HFF-Myc (cell line): ENCODE measurements around the gene MSI1.
A peak's percentile ranks its signal among the peaks of the same experiment; 100 is the strongest.

Experiments
- DNase-seq: peaks from one replicate; pipeline ENCODE4 v3.0.0-alpha.2; 2011; ENCODE audit warnings: low read depth; ENCODE audit errors: extremely low read depth
- H3K4me3 ChIP-seq: replicated peaks from 2 replicates; pipeline ENCODE4 v1.5.1; 2011; ENCODE audit warnings: low read depth, mild to moderate bottlenecking, control low read depth, low read length
- TF ChIP-seq, protein P1 (sequence below): IDR thresholded peaks from 2 replicates; pipeline ENCODE4 v1.5.1; 2012; ENCODE audit warnings: mild to moderate bottlenecking, low read depth, low read length, control low read depth; ENCODE audit errors: missing control alignments

MSI1 gene

DNA sequence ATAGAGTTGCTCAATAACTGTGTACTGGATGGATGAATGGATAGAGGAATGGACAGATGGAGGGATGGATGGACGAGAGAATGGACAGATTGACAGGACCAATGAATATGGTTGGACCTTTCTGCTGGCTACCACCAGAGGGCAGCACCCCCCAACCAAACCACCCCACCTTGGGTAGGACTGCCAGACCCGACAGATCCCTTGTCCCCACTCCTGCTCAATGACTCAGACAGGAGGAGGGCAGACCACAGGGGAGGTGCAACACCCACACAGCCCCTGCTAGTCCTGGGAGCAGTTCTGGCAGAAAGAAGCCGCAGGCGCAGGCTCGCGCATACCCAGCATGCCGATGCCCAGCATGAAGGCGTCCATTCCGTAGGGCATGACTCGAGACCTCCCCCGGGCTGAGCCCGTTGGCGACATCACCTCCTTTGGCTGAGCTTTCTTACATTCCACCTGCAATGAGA is 12.4 kb downstream of the MSI1 start:
- peak; percentile 74 for DNase-seq
- TF ChIP-seq, protein P1, sequence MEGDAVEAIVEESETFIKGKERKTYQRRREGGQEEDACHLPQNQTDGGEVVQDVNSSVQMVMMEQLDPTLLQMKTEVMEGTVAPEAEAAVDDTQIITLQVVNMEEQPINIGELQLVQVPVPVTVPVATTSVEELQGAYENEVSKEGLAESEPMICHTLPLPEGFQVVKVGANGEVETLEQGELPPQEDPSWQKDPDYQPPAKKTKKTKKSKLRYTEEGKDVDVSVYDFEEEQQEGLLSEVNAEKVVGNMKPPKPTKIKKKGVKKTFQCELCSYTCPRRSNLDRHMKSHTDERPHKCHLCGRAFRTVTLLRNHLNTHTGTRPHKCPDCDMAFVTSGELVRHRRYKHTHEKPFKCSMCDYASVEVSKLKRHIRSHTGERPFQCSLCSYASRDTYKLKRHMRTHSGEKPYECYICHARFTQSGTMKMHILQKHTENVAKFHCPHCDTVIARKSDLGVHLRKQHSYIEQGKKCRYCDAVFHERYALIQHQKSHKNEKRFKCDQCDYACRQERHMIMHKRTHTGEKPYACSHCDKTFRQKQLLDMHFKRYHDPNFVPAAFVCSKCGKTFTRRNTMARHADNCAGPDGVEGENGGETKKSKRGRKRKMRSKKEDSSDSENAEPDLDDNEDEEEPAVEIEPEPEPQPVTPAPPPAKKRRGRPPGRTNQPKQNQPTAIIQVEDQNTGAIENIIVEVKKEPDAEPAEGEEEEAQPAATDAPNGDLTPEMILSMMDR: peak; percentile 96
- H3K4me3 ChIP-seq: no peak overlapping the region

DNA sequence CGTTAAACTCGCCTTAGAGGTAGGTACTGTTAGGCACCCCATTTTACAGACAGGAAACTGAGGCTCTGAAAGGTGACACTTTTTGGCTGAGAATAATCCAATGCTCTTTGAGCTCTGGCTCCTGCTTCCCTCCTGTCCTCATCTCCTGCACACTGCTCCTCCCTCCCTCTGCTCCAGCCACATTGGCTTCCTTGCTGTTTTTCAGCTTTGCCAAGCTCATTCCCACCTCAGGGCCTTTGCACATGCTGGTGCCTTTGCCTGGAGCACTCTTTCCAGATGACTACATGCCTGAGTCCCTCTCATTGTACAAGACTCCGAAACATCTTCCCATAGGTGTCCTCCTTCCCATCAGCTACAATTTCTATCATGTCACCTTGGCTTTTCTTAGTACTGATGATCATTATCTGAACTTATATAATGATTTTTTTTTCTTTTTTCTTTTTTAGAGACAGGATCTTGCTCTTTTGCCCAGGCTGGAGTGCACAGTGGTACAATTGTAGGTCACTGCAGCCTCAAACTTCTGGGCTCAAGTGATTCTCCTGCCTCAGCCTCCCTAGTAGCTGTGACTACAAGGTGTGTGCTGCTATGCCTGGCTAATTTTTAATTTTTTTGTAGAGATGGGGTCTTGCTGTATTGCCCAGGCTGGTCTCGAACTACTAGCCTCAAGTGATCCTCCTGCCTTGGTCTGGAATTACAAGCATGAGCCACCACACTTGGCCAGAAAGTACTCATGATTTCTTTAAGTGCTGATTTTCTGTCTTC is 15.2 kb downstream of the MSI1 start:
- TF ChIP-seq, protein P1: no peak
- DNase-seq: no peak
- H3K4me3 ChIP-seq: no peak overlapping the region

DNA sequence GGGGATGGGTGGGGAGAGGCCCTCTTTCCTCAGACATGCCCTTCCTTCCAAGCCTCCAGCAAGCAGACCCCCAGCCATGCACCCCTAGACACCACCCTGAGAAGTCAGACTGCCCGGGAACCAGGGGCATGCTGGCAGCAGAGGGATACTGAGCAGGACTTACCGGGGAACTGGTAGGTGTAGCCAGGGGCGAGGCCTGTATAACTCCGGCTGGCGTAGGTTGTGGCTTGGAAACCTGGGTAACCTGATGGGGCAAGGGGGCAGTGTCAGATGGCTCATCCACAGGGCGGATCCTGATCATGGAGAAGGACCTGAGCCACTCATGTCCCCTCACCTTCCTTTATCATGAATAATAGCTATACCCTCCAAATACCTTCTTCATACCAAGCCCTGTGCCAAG is 15.8 kb downstream of the MSI1 start:
- TF ChIP-seq, protein P1: no peak
- DNase-seq: no peak
- no peak overlapping the region for H3K4me3 ChIP-seq

DNA sequence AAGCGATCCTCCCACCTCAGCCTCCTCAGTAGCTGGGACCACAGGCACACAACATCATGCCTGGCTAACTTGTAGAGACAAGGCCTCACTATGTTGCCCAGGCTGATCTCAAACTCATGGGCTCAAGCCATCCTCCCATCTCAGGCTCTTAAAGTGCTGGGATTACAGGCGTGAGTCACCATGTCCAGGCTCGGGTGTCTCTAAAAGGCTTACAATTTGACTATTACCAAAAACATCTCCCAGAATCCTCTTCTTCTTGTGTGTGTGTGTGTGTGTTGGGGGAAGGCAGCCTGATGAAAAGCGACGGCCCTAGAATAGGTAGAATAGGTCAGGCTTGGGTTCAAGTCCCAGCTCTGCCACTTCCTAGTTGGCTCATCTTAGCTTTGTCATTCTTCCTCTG is 16.8 kb downstream of the MSI1 start:
- TF ChIP-seq, protein P1: no peak
- peak; percentile 35 for DNase-seq
- H3K4me3 ChIP-seq: no peak overlapping the region

DNA sequence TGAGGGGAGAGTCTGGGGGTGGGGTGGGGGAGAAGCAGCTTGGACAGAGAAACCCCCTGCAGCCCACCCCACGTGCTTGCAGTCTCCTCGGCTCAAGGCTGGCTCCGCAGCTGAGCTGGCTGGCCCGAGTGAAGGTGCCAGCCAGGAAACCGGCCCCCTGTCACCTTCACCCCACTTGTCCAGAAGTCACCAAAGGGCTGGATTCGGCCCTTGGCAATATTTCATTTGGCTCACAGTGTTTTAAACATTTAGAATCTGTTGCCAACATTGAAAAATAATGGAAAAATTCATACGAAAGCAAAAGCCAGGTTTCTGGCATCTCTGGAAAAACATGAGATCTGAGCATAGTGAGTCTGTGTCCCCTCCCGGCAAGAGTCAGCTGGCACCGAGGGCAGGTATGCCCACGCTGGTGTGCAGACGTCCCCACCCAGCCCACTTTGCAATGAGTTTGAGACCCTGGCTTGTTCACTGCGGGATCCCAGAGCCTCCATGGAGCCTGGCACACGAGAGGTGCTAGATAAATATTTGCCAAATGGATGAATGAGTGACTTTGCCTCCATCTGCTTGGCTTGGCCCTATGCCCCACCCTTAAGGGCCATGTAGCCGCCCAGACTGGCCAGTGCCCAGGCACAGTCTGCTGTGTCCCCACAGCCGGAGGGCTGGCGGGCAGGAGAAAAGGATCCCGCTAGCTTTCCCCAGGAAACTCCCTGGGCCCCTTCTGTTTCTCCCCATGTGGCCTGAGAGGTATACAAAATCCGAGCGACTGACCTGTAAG is 18.2 kb downstream of the MSI1 start:
- TF ChIP-seq, protein P1: no peak
- H3K4me3 ChIP-seq: no peak overlapping the region
- DNase-seq: no peak

DNA sequence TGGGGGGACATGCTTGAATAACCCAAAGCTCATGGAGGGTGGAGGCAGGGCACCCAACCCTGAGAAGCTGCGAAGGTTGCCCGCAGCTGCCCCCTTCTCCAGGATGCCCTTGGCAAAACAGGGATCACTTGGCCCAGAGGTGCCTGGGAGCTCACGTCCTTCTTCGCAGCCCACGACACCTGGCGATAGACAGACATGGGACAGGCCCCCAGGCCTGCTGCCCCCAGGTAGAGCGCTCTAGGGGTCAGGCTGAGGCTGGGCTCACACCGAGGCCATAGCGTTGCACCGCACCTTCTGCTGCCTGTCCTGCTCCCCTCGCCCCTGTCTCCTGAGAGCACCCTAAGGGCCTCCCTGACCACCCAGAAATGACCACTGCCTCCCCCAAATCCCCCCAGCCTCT is 21.2 kb downstream of the MSI1 start:
- TF ChIP-seq, protein P1: no peak
- H3K4me3 ChIP-seq: no peak overlapping the region
- no peak for DNase-seq
